Activated CD4-positive, CD25-positive, alpha-beta regulatory T cell treated with anti-CD3 and anti-CD28 coated beads, Interleukin-2, amount 50 U/mL, for 16 hours (primary cell): Measurements from ENCODE around the gene PLXNB1.

ENCODE experiments used
- DNase-seq: peaks from one replicate; pipeline ENCODE4 v3.0.0-alpha.2; 2020; ENCODE audit warnings: low read depth, low spot score

The PLXNB1 gene

DNA sequence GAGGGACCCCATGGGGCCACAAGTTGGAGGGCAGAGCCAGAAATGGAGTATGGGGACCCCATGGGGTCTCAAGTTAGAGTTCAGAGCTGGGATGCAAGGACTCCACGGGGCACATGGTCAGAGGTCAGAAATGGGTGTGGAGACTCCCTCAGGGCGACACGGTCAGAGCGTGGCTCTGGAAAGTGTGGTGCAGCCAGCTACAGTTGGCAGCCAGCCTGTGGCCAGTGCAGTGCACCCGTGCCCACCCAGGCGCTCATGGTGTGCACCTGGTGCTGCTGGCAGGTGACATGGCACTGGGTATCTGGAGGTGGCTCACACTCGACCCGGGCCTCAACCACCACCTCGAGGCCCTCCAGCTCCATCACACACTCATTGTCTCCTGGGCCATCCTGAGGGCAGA is 11.2 kb downstream of the PLXNB1 start:
- no peak for DNase-seq

GRCh38 chr3:48418140-48418539 is 11.7 kb downstream of the PLXNB1 start:
- no peak for DNase-seq

DNA sequence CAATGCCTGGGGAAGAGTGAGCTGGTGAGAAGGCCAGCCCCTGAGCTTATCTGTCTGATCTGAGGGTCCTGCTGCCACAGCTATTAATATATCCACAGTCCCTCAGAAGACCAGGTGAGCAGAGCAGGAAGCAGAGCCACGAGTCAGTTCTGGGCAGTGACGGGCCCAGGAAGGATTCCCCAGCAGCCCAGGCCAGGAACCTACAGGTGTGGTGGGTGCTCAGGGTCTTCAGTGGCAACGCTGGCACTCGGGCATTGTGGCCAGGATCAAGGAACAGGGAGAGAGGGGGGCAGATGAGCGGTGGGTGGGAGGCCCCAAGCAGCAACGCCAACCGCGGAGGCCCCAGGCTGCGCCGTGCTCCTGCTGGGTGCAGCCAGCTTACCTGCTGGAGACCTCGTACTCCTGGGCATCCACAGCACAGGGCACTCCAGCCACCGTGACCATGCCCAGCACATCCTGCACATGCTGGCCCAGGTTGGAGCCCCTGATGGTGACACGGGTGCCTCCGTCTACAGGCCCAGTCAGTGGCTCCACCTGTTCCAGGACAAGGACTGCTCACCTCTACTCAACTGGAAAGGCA is 12.3 kb downstream of the PLXNB1 start:
- no peak for DNase-seq

DNA sequence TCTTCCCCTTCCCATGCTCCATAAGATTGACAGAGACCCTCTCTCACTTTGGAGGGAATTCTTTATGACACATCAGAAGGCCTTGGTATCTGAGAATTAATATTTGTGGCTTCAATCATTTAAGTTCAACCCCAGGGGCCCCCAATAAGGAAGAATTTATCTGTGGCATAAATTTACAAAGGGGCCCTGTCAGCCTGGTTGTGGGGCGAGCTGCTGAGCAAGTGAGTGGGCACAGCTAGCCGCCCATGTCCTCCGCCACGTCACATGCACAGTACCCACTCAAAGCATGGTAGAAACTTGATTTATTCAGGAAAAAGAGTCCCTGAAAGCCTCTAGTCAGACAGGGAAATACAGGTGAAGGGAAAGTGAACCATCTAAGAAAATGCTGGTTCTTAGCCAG is 13.3 kb downstream of the PLXNB1 start:
- DNase-seq, result no peak

DNA sequence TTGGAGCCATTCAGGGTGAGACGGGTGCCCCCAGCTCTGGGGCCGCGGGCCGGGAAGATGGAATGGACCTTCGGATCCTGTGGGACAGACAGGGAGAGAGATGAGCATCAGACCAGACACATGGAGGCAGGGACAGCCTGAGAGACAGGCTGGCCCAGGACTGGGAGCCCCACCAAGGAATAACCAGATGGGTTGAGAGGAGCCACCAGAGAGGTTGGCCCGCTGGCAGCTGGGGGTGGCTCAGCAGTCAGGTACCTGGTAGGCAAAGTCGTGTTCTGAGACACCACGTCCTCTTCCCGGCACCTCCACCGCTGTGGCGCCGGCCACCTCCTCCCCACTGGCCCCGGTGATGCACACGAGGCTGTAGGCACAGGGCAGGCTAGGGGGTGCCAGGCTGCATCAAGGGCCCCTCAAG is 13.8 kb downstream of the PLXNB1 start:
- no peak for DNase-seq

DNA sequence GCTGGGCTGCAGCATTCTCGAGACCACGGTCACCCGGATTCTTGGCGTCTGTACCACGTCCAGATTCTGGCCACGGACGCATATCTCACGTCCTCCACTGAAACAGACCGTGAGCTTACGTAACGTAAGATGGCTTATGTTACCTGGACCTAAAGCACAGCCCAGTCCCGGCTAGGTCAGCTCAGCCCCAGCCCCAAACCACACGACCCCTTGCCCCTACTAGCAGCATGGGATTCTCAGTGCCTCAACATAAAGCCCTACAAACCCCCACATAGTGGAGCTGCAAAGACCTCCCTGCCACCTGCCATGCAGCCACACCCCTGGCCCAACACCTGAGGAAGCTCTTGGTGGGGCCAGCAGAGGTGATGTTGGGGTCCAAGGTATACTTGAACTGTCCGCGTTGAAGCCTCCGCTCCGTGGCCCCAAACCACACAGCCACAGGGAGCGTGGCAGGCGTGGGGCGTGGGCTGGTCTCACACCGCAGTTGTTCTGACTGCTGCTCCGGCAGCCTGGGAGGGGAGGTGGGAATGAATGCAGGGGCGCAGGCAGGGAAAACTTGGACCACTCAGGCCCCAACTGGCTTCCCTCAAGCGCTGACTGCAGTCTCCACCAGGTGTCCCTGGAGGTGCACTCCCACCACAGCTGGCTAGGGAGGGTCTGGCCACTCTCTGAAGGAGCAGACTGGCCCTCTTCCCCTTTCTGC is 14.5 kb downstream of the PLXNB1 start:
- no peak for DNase-seq

GRCh38 chr3:48414376-48415250 is 15.3 kb downstream of the PLXNB1 start:
- DNase-seq, result no peak

DNA sequence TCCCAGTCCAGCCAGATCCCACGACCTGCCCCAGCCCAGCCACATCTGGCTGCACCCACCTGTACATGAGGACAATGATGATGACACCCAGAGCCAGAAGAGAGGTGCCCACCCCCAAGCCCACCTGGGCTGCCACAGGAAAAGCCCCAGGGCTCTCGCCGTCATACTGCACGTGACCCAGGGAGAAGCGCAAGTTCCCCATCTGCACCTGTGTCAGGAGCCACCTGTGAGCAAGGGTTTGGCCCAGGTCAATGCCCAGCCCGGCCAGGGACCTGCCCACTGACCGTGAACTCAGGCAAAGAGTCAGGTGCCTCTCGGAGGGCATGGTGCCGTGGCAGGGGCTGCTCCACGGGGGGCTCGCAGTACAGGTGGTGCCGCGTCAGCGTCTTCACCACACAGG is 16.3 kb downstream of the PLXNB1 start:
- no peak for DNase-seq

- DNase-seq, result no peak
Measured at GRCh38 chr3:48413086-48413485, 16.8 kb downstream of the PLXNB1 start.

DNA sequence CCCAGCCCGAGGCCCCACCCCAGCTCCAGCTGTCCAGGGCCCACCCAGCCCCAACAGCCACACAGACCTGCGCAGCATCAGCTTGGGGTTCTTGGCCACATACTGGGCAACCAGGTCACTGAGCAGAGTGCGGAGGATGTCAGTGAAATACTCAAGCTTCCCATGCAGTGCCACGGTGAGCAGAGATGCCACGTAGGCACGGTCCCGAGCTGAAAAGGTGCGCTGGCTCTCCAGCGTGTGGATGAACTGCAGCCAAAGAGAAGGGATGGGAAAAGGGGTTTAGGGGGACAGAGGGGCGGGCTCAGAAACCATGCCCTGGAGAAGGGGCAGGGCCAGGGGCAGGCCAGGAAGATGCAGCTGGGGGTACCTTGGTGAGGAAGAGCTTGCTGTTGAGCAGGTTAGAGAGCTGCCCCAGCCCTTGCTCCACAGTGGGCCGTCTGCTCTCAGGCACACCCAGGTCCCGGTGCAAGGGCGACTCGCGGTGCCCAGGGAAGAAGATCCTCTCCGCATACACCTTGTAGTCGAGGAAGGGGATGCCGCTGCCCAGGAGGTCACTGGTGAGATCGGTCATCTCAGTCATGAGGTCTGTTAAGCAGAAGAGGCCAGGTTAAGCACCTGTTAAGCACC is 17.4 kb downstream of the PLXNB1 start:
- DNase-seq, result no peak

DNA sequence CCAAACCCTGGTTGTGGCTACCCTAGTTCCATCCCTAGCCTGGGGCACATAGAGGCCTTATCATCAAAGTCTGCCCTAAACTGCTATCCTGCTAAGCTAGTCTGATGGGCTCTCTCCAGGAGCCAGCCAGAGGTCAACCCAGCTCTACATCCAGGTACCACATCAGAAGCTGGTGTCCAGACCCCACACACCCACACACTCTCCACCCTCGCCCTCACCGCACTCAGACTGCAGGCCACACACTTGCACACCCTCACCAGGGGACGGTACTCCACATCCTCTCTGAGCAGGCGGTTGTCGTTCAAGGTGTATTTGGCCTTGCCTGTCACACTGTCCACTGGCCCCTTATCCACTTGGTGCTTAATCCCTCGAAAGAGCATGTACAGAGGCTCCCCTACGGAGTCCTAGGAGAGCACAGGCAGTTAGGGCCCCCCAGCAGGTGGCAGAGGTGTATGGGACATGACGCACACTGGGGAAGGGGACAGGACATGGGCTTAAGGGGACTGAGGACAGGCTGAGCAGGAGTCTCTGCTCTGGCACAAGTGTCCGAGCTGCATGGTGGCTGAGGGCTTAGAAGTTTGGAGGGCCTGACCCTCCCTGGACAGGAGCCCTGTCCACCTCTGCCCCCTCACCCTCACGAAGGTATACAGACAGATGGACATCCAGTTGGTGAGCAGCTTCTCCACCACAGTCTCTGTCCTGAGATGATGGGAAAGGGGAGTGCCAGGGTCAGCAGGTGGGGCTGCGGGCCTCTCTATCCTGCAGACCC is 18.1 kb downstream of the PLXNB1 start:
- DNase-seq, result no peak

GRCh38 chr3:48411041-48411588 is 18.8 kb downstream of the PLXNB1 start:
- no peak for DNase-seq

GRCh38 chr3:48410205-48411040 is 19.5 kb downstream of the PLXNB1 start:
- DNase-seq, result no peak

GRCh38 chr3:48409291-48410201 is 20.3 kb downstream of the PLXNB1 start:
- DNase-seq, result no peak

- no peak for DNase-seq
Measured at GRCh38 chr3:48408823-48409281, 21.0 kb downstream of the PLXNB1 start.

GRCh38 chr3:48407542-48408099 is 22.3 kb downstream of the PLXNB1 start:
- no peak for DNase-seq

GRCh38 chr3:48406443-48407431 is 23.1 kb downstream of the PLXNB1 start:
- DNase-seq, result no peak
